Activated CD4-positive, alpha-beta T cell treated with anti-CD3 and anti-CD28 coated beads, Interleukin-2, amount 50 U/mL, for 16 hours (primary cell): ENCODE measurements around the gene AK8.
"Not testable (repeated sequence)": the region's sequence is repeated elsewhere in the genome, so short reads cannot be mapped to it uniquely, and the experiment has no call there.

ENCODE experiments used
- DNase-seq: peaks from one replicate; pipeline ENCODE4 v3.0.0-alpha.2; 2020

Gene AK8

GRCh38 chr9:132795511-132796303, 82.4 kb downstream of the AK8 start:
- DNase-seq: no peak

GRCh38 chr9:132794730-132795380, 83.2 kb downstream of the AK8 start:
- no peak for DNase-seq

- DNase-seq: no peak
These were observed 84.2 kb downstream of the AK8 start for GRCh38 chr9:132793606-132794580.

GRCh38 chr9:132792547-132792946, 85.5 kb downstream of the AK8 start:
- DNase-seq: no peak

GRCh38 chr9:132791699-132792240, 86.3 kb downstream of the AK8 start:
- no peak for DNase-seq

- DNase-seq: no peak
These were observed 88.4 kb downstream of the AK8 start for GRCh38 chr9:132789719-132790118.

- DNase-seq: no peak
These were observed 89.7 kb downstream of the AK8 start for GRCh38 chr9:132788378-132788777.

- DNase-seq: no peak
These were observed 90.3 kb downstream of the AK8 start for GRCh38 chr9:132787748-132788159.

- no peak for DNase-seq
These were observed 93.7 kb downstream of the AK8 start for GRCh38 chr9:132784286-132784830.

GRCh38 chr9:132783006-132783405, 95.1 kb downstream of the AK8 start:
- DNase-seq: no peak

GRCh38 chr9:132782037-132782436, 96.0 kb downstream of the AK8 start:
- no peak for DNase-seq

- DNase-seq: peak; percentile 45
These were observed 97.7 kb downstream of the AK8 start for GRCh38 chr9:132780230-132781007.

GRCh38 chr9:132776891-132777290, 101.2 kb downstream of the AK8 start:
- no peak for DNase-seq

GRCh38 chr9:132776268-132776667, 101.8 kb downstream of the AK8 start:
- no peak for DNase-seq

- no peak for DNase-seq
These were observed 102.4 kb downstream of the AK8 start for GRCh38 chr9:132775720-132776119.

GRCh38 chr9:132774886-132775285, 103.2 kb downstream of the AK8 start:
- DNase-seq: no peak

- no peak for DNase-seq
These were observed 104.2 kb downstream of the AK8 start for GRCh38 chr9:132773764-132774339.

- DNase-seq: no peak
These were observed 105.0 kb downstream of the AK8 start for GRCh38 chr9:132773093-132773492.

GRCh38 chr9:132771752-132772151, 106.3 kb downstream of the AK8 start:
- not testable (repeated sequence) for DNase-seq

GRCh38 chr9:132770770-132771310, 107.2 kb downstream of the AK8 start:
- no peak for DNase-seq
